Naive thymus-derived CD4-positive, alpha-beta T cell (primary cell): ENCODE data around the gene TMEM181. TPM values are rescaled to one million over a fixed set of nuclear protein-coding genes. Genes with fewer than 3 reads are reported as not detected.

Source experiments
- ATAC-seq: fragments of 150-1000 bp; cut with Tn5 transposase; 2 replicates; pipeline ENCODE4 v1.10.0; 2021; ENCODE audit warnings: mild to moderate bottlenecking, moderate library complexity
- CTCF ChIA-PET: fragments of 350-600 bp; sonication (Branson Sonifier 250); formaldehyde crosslinking; loops from one replicate; lab custom pipeline; 2021; ENCODE audit warnings: antibody characterized with exemption; lab: Charles Lee
- POLR2A ChIA-PET: fragments of 350-600 bp; sonication (Branson Sonifier 250); formaldehyde crosslinking; loops from one replicate; lab custom pipeline; 2021; ENCODE audit warnings: antibody characterized with exemption, inconsistent platforms; lab: Charles Lee
- DNase-seq, 9 donors: peaks; one replicate each; pipeline versions ENCODE4 v3.0.0 to v3.0.0-alpha.2; 2020 to 2022; ENCODE audit warnings: mixed read lengths in 1 of 9
- H3K27ac ChIP-seq: one replicate; pipeline ENCODE4 v1.7.0; 2013; ENCODE audit warnings: mild to moderate bottlenecking, low read depth, low read length, moderate library complexity
- H3K27me3 ChIP-seq, 2 donors: one replicate each; pipeline ENCODE4 v1.7.0; 2013; ENCODE audit warnings: low read length in 2 of 2, mild to moderate bottlenecking in 2 of 2, moderate library complexity in 2 of 2; ENCODE audit not compliant: control insufficient read depth in 2 of 2, insufficient read depth in 2 of 2
- H3K36me3 ChIP-seq, 3 experiments: 1 replicate in 2 of 3; 2 replicates in 1 of 3; pipeline ENCODE4 v1.7.0; 2013; ENCODE audit warnings: low read length in 3 of 3, mild to moderate bottlenecking in 3 of 3, moderate library complexity in 1 of 3; ENCODE audit not compliant: insufficient read depth in 3 of 3, control insufficient read depth in 2 of 3
- H3K4me1 ChIP-seq, 2 donors: one replicate each; pipeline ENCODE4 v1.7.0; 2013; ENCODE audit warnings: low read length in 2 of 2, mild to moderate bottlenecking in 2 of 2, moderate library complexity in 1 of 2; ENCODE audit not compliant: control insufficient read depth in 2 of 2, insufficient read depth in 2 of 2
- H3K4me3 ChIP-seq: 2 replicates; pipeline ENCODE4 v1.7.0; 2013; ENCODE audit warnings: mild to moderate bottlenecking, low read length
- H3K9me3 ChIP-seq, 3 experiments: 1 replicate in 2 of 3; 2 replicates in 1 of 3; pipeline ENCODE4 v1.7.0; 2013; ENCODE audit warnings: low read length in 3 of 3; ENCODE audit not compliant: control insufficient read depth in 2 of 3
- H3K27ac Mint-ChIP-seq, 9 donors: one replicate each; pipeline ENCODE4 v1.8.0; 2020 to 2022; ENCODE audit warnings: mixed read lengths in 9 of 9, mild to moderate bottlenecking in 8 of 9, moderate library complexity in 5 of 9, inconsistent platforms in 2 of 9
- H3K27me3 Mint-ChIP-seq, 5 donors: one replicate each; pipeline ENCODE4 v1.8.0; 2021 to 2022; ENCODE audit warnings: mixed read lengths in 5 of 5, mild to moderate bottlenecking in 1 of 5
- H3K36me3 Mint-ChIP-seq, 5 donors: one replicate each; pipeline ENCODE4 v1.8.0; 2020 to 2022; ENCODE audit warnings: mixed read lengths in 5 of 5, mild to moderate bottlenecking in 3 of 5, inconsistent platforms in 1 of 5
- H3K4me1 Mint-ChIP-seq, 7 donors: one replicate each; pipeline ENCODE4 v1.8.0; 2020 to 2022; ENCODE audit warnings: mixed read lengths in 7 of 7, mild to moderate bottlenecking in 3 of 7, inconsistent platforms in 1 of 7
- H3K4me3 Mint-ChIP-seq, 10 donors: one replicate each; pipeline ENCODE4 v1.8.0; 2020 to 2022; ENCODE audit warnings: mild to moderate bottlenecking in 10 of 10, mixed read lengths in 10 of 10, moderate library complexity in 6 of 10, inconsistent platforms in 2 of 10
- H3K9me3 Mint-ChIP-seq, 11 donors: one replicate each; pipeline ENCODE4 v1.8.0; 2020 to 2022; ENCODE audit warnings: mixed read lengths in 11 of 11, mild to moderate bottlenecking in 4 of 11, inconsistent platforms in 1 of 11, moderate library complexity in 1 of 11
- intact Hi-C, 2 donors: fragments of 100-400 bp; cut with micrococcal nuclease; formaldehyde crosslinking; loops; one replicate each; pipeline ENCODE4 v1.15.1; 2023
- polyA plus RNA-seq, 2 donors: library from polyadenylated mRNA; unstranded; fragments of 300-500 nt; fragmentation: Illumina TruSeq; gene quantifications; one replicate each; pipeline ENCODE4 v1.2.3, GENCODE V29; 2021
- total RNA-seq, 6 experiments: library from RNA in 5 of 6; stranded (reverse) in 5 of 6; gene quantifications; 1 replicate in 5 of 6; 2 replicates in 1 of 6; pipeline ENCODE4 v1.2.3 and lab custom pipeline; 2021 to 2026

TMEM181 gene
- total and polyA plus RNA-seq, 7 experiments from 2014 or later, result 1.9 to 17.2 (median 15.7) TPM

- DNase-seq (no peak), ATAC-seq (no peak)
- H3K9me3 ChIP-seq, result no peaks in the 10 kb centered on the region
- ChIA-PET POLR2A (interaction anchor here (1.6 kb wide), 1 partner anchor 13 kb away, joined by 5 read pairs; no protein-coding TSS in a partner anchor), CTCF (interaction anchor here (1.0 kb wide), 1 partner anchor 16 kb away, joined by 3 read pairs; no protein-coding TSS in a partner anchor)
- Mint-ChIP-seq H3K27ac (peak overlapping the region in 6 of 9 donors; percentile 34 to 76 (median 50)), H3K36me3 (peaks cover 5 to 62% (median 38%) of the 10 kb centered on the region in 5 donors), H3K9me3 (peaks cover 0 to 1% (median 0%) of the 10 kb centered on the region in 11 donors), H3K27me3 (no peaks in the 10 kb centered on the region), H3K4me1 (peaks cover 4 to 41% (median 12%) of the 10 kb centered on the region in 7 donors), H3K4me3 (no peak overlapping the region)
- peaks cover 0 to 19% (median 0%) of the 10 kb centered on the region in 3 experiments for H3K36me3 ChIP-seq
- intact Hi-C loops, result no loop called here
- no peaks in the 10 kb centered on the region for H3K4me1 ChIP-seq
- H3K4me3 ChIP-seq, result no peak overlapping the region
- no peak overlapping the region for H3K27ac ChIP-seq
- H3K27me3 ChIP-seq, result no peaks in the 10 kb centered on the region
Measured at GRCh38 chr6:158677906-158678578, 118.2 kb downstream of the TMEM181 start.

GRCh38 chr6:158680015-158680414 lies 120.1 kb downstream of the TMEM181 start:
- H3K36me3 Mint-ChIP-seq, result peaks cover 11 to 58% (median 39%) of the 10 kb centered on the region in 5 donors
- H3K4me1 Mint-ChIP-seq, result peaks cover 12 to 53% (median 23%) of the 10 kb centered on the region in 7 donors
- Histone ChIP-seq H3K27ac (no peak overlapping the region), H3K36me3 (peaks cover 0 to 23% (median 4%) of the 10 kb centered on the region in 3 experiments), H3K4me3 (no peak overlapping the region), H3K9me3 (no peaks in the 10 kb centered on the region), H3K27me3 (no peaks in the 10 kb centered on the region), H3K4me1 (peaks cover 0 to 13% of the 10 kb centered on the region in 2 donors)
- DNase-seq (no peak), ATAC-seq (no peak)
- intact Hi-C loops, result no loop called here
- H3K4me3 Mint-ChIP-seq, result no peak overlapping the region
- peak overlapping the region in 8 of 9 donors; percentile 8 to 76 (median 46) for H3K27ac Mint-ChIP-seq
- ChIA-PET CTCF (interaction anchor here (0.5 to 0.9 kb wide), 2 partner anchors 11 to 271 kb away, joined by 3 to 13 read pairs; no protein-coding TSS in a partner anchor), POLR2A (interaction anchor here (0.6 kb wide), 1 partner anchor 581 kb away, joined by 5 read pairs; no protein-coding TSS in a partner anchor)
- no peaks in the 10 kb centered on the region for H3K27me3 Mint-ChIP-seq
- no peaks in the 10 kb centered on the region for H3K9me3 Mint-ChIP-seq

- Mint-ChIP-seq H3K36me3 (peaks cover 8 to 53% (median 35%) of the 10 kb centered on the region in 5 donors), H3K27me3 (no peaks in the 10 kb centered on the region), H3K9me3 (no peaks in the 10 kb centered on the region), H3K4me1 (peaks cover 12 to 53% (median 24%) of the 10 kb centered on the region in 7 donors), H3K27ac (peak overlapping the region in 7 of 9 donors; percentile 21 to 73 (median 61)), H3K4me3 (no peak overlapping the region)
- ATAC-seq, result no peak
- no peak for DNase-seq
- Histone ChIP-seq H3K27me3 (no peaks in the 10 kb centered on the region), H3K4me3 (no peak overlapping the region), H3K4me1 (peaks cover 0 to 15% of the 10 kb centered on the region in 2 donors), H3K27ac (no peak overlapping the region), H3K36me3 (peaks cover 0 to 20% (median 4%) of the 10 kb centered on the region in 3 experiments), H3K9me3 (no peaks in the 10 kb centered on the region)
- POLR2A ChIA-PET, result no interaction called here
- CTCF ChIA-PET, result interaction anchor here (0.5 to 2.1 kb wide), 2 partner anchors 11 to 270 kb away, joined by 3 to 9 read pairs; no protein-coding TSS in a partner anchor
- intact Hi-C loops, result no loop called here
Measured at GRCh38 chr6:158680481-158680880, 120.6 kb downstream of the TMEM181 start.

- peak overlapping the region; percentile 22 to 100 (median 92) for H3K27ac Mint-ChIP-seq
- Histone ChIP-seq H3K27ac (peak overlapping the region; percentile 12), H3K4me1 (peaks cover 24 to 43% of the 10 kb centered on the region in 2 donors), H3K9me3 (no peaks in the 10 kb centered on the region), H3K27me3 (no peaks in the 10 kb centered on the region), H3K36me3 (peaks cover 0 to 20% (median 4%) of the 10 kb centered on the region in 3 experiments), H3K4me3 (no peak overlapping the region)
- DNase-seq (peak in 5 of 9 donors; percentile 24 to 31 (median 30)), ATAC-seq (no peak)
- ChIA-PET CTCF (interaction anchor here (0.7 to 1.0 kb wide), 2 partner anchors 21 to 25 kb away, joined by 3 to 4 read pairs; no protein-coding TSS in a partner anchor), POLR2A (interaction anchor here (0.6 to 3.5 kb wide), 2 partner anchors 21 to 1628 kb away, joined by 4 to 14 read pairs; no protein-coding TSS in a partner anchor)
- peak overlapping the region in 7 of 10 donors; percentile 25 to 53 (median 41) for H3K4me3 Mint-ChIP-seq
- intact Hi-C loops, result no loop called here
- H3K4me1 Mint-ChIP-seq, result peaks cover 33 to 75% (median 58%) of the 10 kb centered on the region in 7 donors
- peaks cover 8 to 52% (median 30%) of the 10 kb centered on the region in 5 donors for H3K36me3 Mint-ChIP-seq
- H3K27me3 Mint-ChIP-seq, result no peaks in the 10 kb centered on the region
- H3K9me3 Mint-ChIP-seq, result peaks cover 0 to 5% (median 0%) of the 10 kb centered on the region in 11 donors
Measured at GRCh38 chr6:158684311-158684710, 124.4 kb downstream of the TMEM181 start.

- Mint-ChIP-seq H3K36me3 (peaks cover 8 to 53% (median 27%) of the 10 kb centered on the region in 5 donors), H3K9me3 (peaks cover 0 to 5% (median 0%) of the 10 kb centered on the region in 11 donors), H3K4me3 (peak overlapping the region in 6 of 10 donors; percentile 41 to 57 (median 46)), H3K27ac (peak overlapping the region; percentile 22 to 100 (median 92)), H3K4me1 (peaks cover 32 to 72% (median 59%) of the 10 kb centered on the region in 7 donors), H3K27me3 (no peaks in the 10 kb centered on the region)
- ChIA-PET CTCF (interaction anchor here (1.0 kb wide), 1 partner anchor 21 kb away, joined by 4 read pairs; no protein-coding TSS in a partner anchor), POLR2A (interaction anchor here (0.6 to 3.5 kb wide), 3 partner anchors 21 to 1629 kb away, joined by 3 to 14 read pairs (median 4); no protein-coding TSS in a partner anchor)
- peaks cover 0 to 20% (median 4%) of the 10 kb centered on the region in 3 experiments for H3K36me3 ChIP-seq
- no peak overlapping the region for H3K4me3 ChIP-seq
- intact Hi-C loops, result loop anchor here in 1 of 2 donors (5.0 kb wide), 1 partner anchor 123 kb away; the partner anchor contains the start of gene TMEM181
- H3K27ac ChIP-seq, result peak overlapping the region; percentile 12
- no peaks in the 10 kb centered on the region for H3K27me3 ChIP-seq
- ATAC-seq (no peak), DNase-seq (peak in 4 of 9 donors; percentile 16 to 45 (median 36))
- no peaks in the 10 kb centered on the region for H3K9me3 ChIP-seq
- H3K4me1 ChIP-seq, result peaks cover 24 to 43% of the 10 kb centered on the region in 2 donors
Measured at GRCh38 chr6:158684745-158685324, 124.9 kb downstream of the TMEM181 start.
